GDM1 (cell line): ENCODE data around the gene NAA25.

Experiments used
- DNase-seq: peaks from one replicate; lab custom pipeline; 2025; lab: John Stamatoyannopoulos, UW

NAA25 gene

GRCh38 chr12:112108202-112109079, at the start of gene NAA25:
NAA25 (minus strand) TSS chr12:112108783; CDS start chr12:112108773, 10 bp downstream.
- DNase-seq, result peak; percentile 78

GRCh38 chr12:112153893-112154219, 45.3 kb upstream of the NAA25 start:
- no peak for DNase-seq

GRCh38 chr12:112153181-112153892, 44.8 kb upstream of the NAA25 start:
- no peak for DNase-seq

- DNase-seq, result no peak
Measured at GRCh38 chr12:112151766-112152541, 43.4 kb upstream of the NAA25 start.

- no peak for DNase-seq
Measured at GRCh38 chr12:112149596-112149995, 41.0 kb upstream of the NAA25 start.

GRCh38 chr12:112148031-112148513, 39.5 kb upstream of the NAA25 start:
- no peak for DNase-seq

- no peak for DNase-seq
Measured at GRCh38 chr12:112146123-112146522, 37.5 kb upstream of the NAA25 start.

GRCh38 chr12:112140728-112141127, 32.1 kb upstream of the NAA25 start:
- DNase-seq, result no peak

GRCh38 chr12:112134731-112135130, 26.1 kb upstream of the NAA25 start:
- DNase-seq, result no peak

- no peak for DNase-seq
Measured at GRCh38 chr12:112133418-112133817, 24.8 kb upstream of the NAA25 start.

GRCh38 chr12:112131686-112132085, 23.1 kb upstream of the NAA25 start:
- DNase-seq, result no peak

- peak; percentile 29 for DNase-seq
Measured at GRCh38 chr12:112130441-112130998, 21.9 kb upstream of the NAA25 start.

- DNase-seq, result no peak
Measured at GRCh38 chr12:112126911-112127310, 18.3 kb upstream of the NAA25 start.

GRCh38 chr12:112126000-112126438, 17.4 kb upstream of the NAA25 start:
- DNase-seq, result no peak

GRCh38 chr12:112125250-112125999, 16.8 kb upstream of the NAA25 start, which contains the start of gene TRAFD1:
TRAFD1 (plus strand) TSS chr12:112125560; CDS start chr12:112130523, 4,963 bp downstream.
- peak; percentile 93 for DNase-seq

- DNase-seq, result no peak
Measured at GRCh38 chr12:112124918-112125249, 16.3 kb upstream of the NAA25 start.

- DNase-seq, result no peak
Measured at GRCh38 chr12:112122823-112123690, 14.5 kb upstream of the NAA25 start.

- no peak for DNase-seq
Measured at GRCh38 chr12:112121780-112122565, 13.4 kb upstream of the NAA25 start.

- no peak for DNase-seq
Measured at GRCh38 chr12:112117685-112118084, 9.1 kb upstream of the NAA25 start.
